Neuronal stem cell (in vitro differentiated cells): ENCODE results near the gene CUTA.

ENCODE experiments used
- DNase-seq: peaks from one replicate; pipeline ENCODE4 v3.0.0-alpha.2; 2013; ENCODE audit warnings: low spot score
- H2AFZ ChIP-seq: one replicate; pipeline ENCODE4 v1.6.1; 2013; ENCODE audit warnings: mild to moderate bottlenecking, low read length, inconsistent platforms
- H2AK5ac ChIP-seq: 2 replicates; pipeline ENCODE4 v1.6.1; 2013; ENCODE audit warnings: low read depth, mild to moderate bottlenecking, inconsistent platforms, low read length, moderate library complexity, mixed read lengths
- H2BK120ac ChIP-seq: 2 replicates; pipeline ENCODE4 v1.6.1; 2013; ENCODE audit warnings: low read depth, mild to moderate bottlenecking, inconsistent platforms, low read length, moderate library complexity, mixed read lengths
- H2BK12ac ChIP-seq: one replicate; pipeline ENCODE4 v1.6.1; 2013; ENCODE audit warnings: low read length, inconsistent platforms
- H2BK15ac ChIP-seq: 2 replicates; pipeline ENCODE4 v1.6.1; 2013; ENCODE audit warnings: mild to moderate bottlenecking, low read length, inconsistent platforms, mixed read lengths
- H2BK5ac ChIP-seq: one replicate; pipeline ENCODE4 v1.6.1; 2013; ENCODE audit warnings: inconsistent platforms, mild to moderate bottlenecking, low read length, moderate library complexity
- H3K14ac ChIP-seq: one replicate; pipeline ENCODE4 v1.6.1; 2013; ENCODE audit warnings: low read length, inconsistent platforms
- H3K18ac ChIP-seq: 2 replicates; pipeline ENCODE4 v1.6.1; 2013; ENCODE audit warnings: low read length, inconsistent platforms
- H3K23ac ChIP-seq: 2 replicates; pipeline ENCODE4 v1.6.1; 2013; ENCODE audit warnings: low read depth, mild to moderate bottlenecking, mixed read lengths, low read length, inconsistent platforms; ENCODE audit not compliant: poor library complexity
- H3K27ac ChIP-seq: replicated peaks from 3 replicates; pipeline ENCODE4 v1.5.1; 2013; ENCODE audit warnings: low read length, inconsistent platforms
- H3K27me3 ChIP-seq, 3 experiments: 2 replicates each; pipeline ENCODE4 v1.6.1; 2013; ENCODE audit warnings: low read length in 3 of 3, mild to moderate bottlenecking in 2 of 3, inconsistent platforms in 1 of 3, low read depth in 1 of 3, mixed read lengths in 1 of 3, moderate library complexity in 1 of 3; ENCODE audit not compliant: control insufficient read depth in 3 of 3, insufficient read depth in 3 of 3
- H3K36me3 ChIP-seq, 2 donors: replicated peaks in 1 of 2; 2 replicates each; pipeline ENCODE4 v1.6.1; 2013; ENCODE audit warnings: low read length in 2 of 2; ENCODE audit not compliant: control insufficient read depth in 2 of 2, insufficient read depth in 2 of 2
- H3K4ac ChIP-seq: 2 replicates; pipeline ENCODE4 v1.6.1; 2013; ENCODE audit warnings: inconsistent platforms, mild to moderate bottlenecking, low read length, moderate library complexity
- H3K4me1 ChIP-seq, 2 donors: 1 replicate in 1 of 2; 2 replicates in 1 of 2; pipeline ENCODE4 v1.6.1; 2013; ENCODE audit warnings: low read length in 2 of 2, low read depth in 1 of 2; ENCODE audit not compliant: control insufficient read depth in 2 of 2, insufficient read depth in 1 of 2
- H3K4me2 ChIP-seq: one replicate; pipeline ENCODE4 v1.6.1; 2013; ENCODE audit warnings: mild to moderate bottlenecking, low read length, inconsistent platforms; ENCODE audit not compliant: insufficient read depth, poor library complexity, severe bottlenecking
- H3K4me3 ChIP-seq, 2 donors: 2 replicates each; pipeline ENCODE4 v1.5.1; 2013; ENCODE audit warnings: low read length in 2 of 2, mild to moderate bottlenecking in 2 of 2, inconsistent platforms in 1 of 2, moderate library complexity in 1 of 2
- H3K79me1 ChIP-seq: one replicate; pipeline ENCODE4 v1.6.1; 2013; ENCODE audit warnings: low read depth, mild to moderate bottlenecking, inconsistent platforms, low read length, moderate library complexity
- H3K9ac ChIP-seq: one replicate; pipeline ENCODE4 v1.6.1; 2013; ENCODE audit warnings: mild to moderate bottlenecking, low read depth, low read length, inconsistent platforms; ENCODE audit not compliant: poor library complexity
- H3K9me3 ChIP-seq, 2 donors: replicated peaks in 1 of 2; 2 replicates each; pipeline versions ENCODE3 to v1.6.1; 2013; ENCODE audit warnings: low read length in 2 of 2, mild to moderate bottlenecking in 2 of 2, inconsistent platforms in 1 of 2, low read depth in 1 of 2, mixed read lengths in 1 of 2, moderate library complexity in 1 of 2; ENCODE audit not compliant: control insufficient read depth in 2 of 2, insufficient read depth in 1 of 2
- H4K8ac ChIP-seq: one replicate; pipeline ENCODE4 v1.6.1; 2013; ENCODE audit warnings: low read depth, mild to moderate bottlenecking, inconsistent platforms, low read length, moderate library complexity
- H4K91ac ChIP-seq: one replicate; pipeline ENCODE4 v1.6.1; 2013; ENCODE audit warnings: low read length, low read depth, mild to moderate bottlenecking, inconsistent platforms; ENCODE audit not compliant: poor library complexity
- WGBS, 2 donors: extraction: QIAGEN DNeasy Blood & Tissue Kit; methylation state at CpG; one replicate each; pipeline ENCODE4 v1.1.7; 2013; ENCODE audit warnings: missing lambda C conversion rate in 2 of 2, mixed read lengths in 1 of 2; ENCODE audit not compliant: insufficient read length in 2 of 2, insufficient replicate concordance in 1 of 2; ENCODE audit errors: extremely low coverage in 2 of 2; 5-methylcytosine and 5-hydroxymethylcytosine counted together

The CUTA gene

GRCh38 chr6:33414592-33415271 is 3.2 kb downstream of the CUTA start:
- Histone ChIP-seq H3K4ac (no peak overlapping the region), H3K27me3 (no peaks in the 10 kb centered on the region), H2BK12ac (no peak overlapping the region), H3K4me3 (no peak overlapping the region), H3K18ac (no peak overlapping the region), H2BK120ac (no peak overlapping the region), H3K4me2 (no peak overlapping the region), H3K36me3 (peaks cover 36 to 51% of the 10 kb centered on the region in 2 donors), H2AK5ac (no peak overlapping the region), H4K8ac (no peak overlapping the region), H4K91ac (no peak overlapping the region), H3K14ac (no peak overlapping the region), H3K79me1 (no peaks in the 10 kb centered on the region), H3K9me3 (no peaks in the 10 kb centered on the region), H3K23ac (no peak overlapping the region), H3K27ac (no peak overlapping the region), H2BK5ac (no peak overlapping the region), H2AFZ (no peak overlapping the region), H3K4me1 (peaks cover 18 to 25% of the 10 kb centered on the region in 2 donors), H2BK15ac (no peak overlapping the region), H3K9ac (no peak overlapping the region)
- WGBS, 2 donors, result no CpG with 5 or more reads among the region's 12 CpGs
- DNase-seq, result no peak

- no peak overlapping the region for H2BK120ac ChIP-seq
- H3K23ac ChIP-seq, result no peak overlapping the region
- no peak overlapping the region for H3K9ac ChIP-seq
- H3K4me3 ChIP-seq, result no peak overlapping the region
- H2BK5ac ChIP-seq, result no peak overlapping the region
- no peak overlapping the region for H2BK15ac ChIP-seq
- no peak overlapping the region for H3K27ac ChIP-seq
- H2AFZ ChIP-seq, result no peak overlapping the region
- H3K18ac ChIP-seq, result no peak overlapping the region
- H4K8ac ChIP-seq, result no peak overlapping the region
- H2AK5ac ChIP-seq, result no peak overlapping the region
- H3K79me1 ChIP-seq, result no peaks in the 10 kb centered on the region
- peaks cover 36 to 61% of the 10 kb centered on the region in 2 donors for H3K36me3 ChIP-seq
- no peak overlapping the region for H3K4me2 ChIP-seq
- no CpG with 5 or more reads among the region's 14 CpGs for WGBS, 2 donors
- H2BK12ac ChIP-seq, result no peak overlapping the region
- H3K4me1 ChIP-seq, result peaks cover 13% of the 10 kb centered on the region in 2 donors
- H4K91ac ChIP-seq, result no peak overlapping the region
- H3K9me3 ChIP-seq, result no peaks in the 10 kb centered on the region
- H3K4ac ChIP-seq, result no peak overlapping the region
- no peak for DNase-seq
- H3K14ac ChIP-seq, result no peak overlapping the region
- H3K27me3 ChIP-seq, result no peaks in the 10 kb centered on the region
These were observed 4.4 kb downstream of the CUTA start for GRCh38 chr6:33413241-33414120.

GRCh38 chr6:33412140-33413009 is 5.5 kb downstream of the CUTA start:
- Histone ChIP-seq H2BK5ac (no peak overlapping the region), H2AFZ (no peak overlapping the region), H3K27me3 (no peaks in the 10 kb centered on the region), H3K4me3 (no peak overlapping the region), H2BK12ac (no peak overlapping the region), H3K4me2 (no peak overlapping the region), H2BK120ac (no peak overlapping the region), H3K79me1 (no peaks in the 10 kb centered on the region), H3K27ac (no peak overlapping the region), H3K18ac (no peak overlapping the region), H3K4me1 (peaks cover 11 to 13% of the 10 kb centered on the region in 2 donors), H4K8ac (no peak overlapping the region), H3K36me3 (peaks cover 40 to 72% of the 10 kb centered on the region in 2 donors), H2BK15ac (no peak overlapping the region), H3K4ac (no peak overlapping the region), H3K9me3 (no peaks in the 10 kb centered on the region), H4K91ac (no peak overlapping the region), H3K9ac (no peak overlapping the region), H3K14ac (no peak overlapping the region), H2AK5ac (no peak overlapping the region), H3K23ac (no peak overlapping the region)
- no peak for DNase-seq
- WGBS, 2 donors, result no CpG with 5 or more reads among the region's 10 CpGs
